Choroid plexus epithelial cell (primary cell): ENCODE results near the gene ERRFI1.

ENCODE experiments used
- DNase-seq: peaks from one replicate; pipeline ENCODE4 v3.0.0-alpha.2; 2010; ENCODE audit warnings: low read depth
- H3K4me3 ChIP-seq: 2 replicates; pipeline ENCODE4 v1.5.1; 2011; ENCODE audit warnings: low read depth, mild to moderate bottlenecking, control low read depth, low read length, moderate library complexity
- TF ChIP-seq, protein P1 (sequence below): conservative IDR thresholded peaks from 2 replicates; pipeline ENCODE4 v1.5.1; 2011; ENCODE audit warnings: low read depth, mild to moderate bottlenecking, control low read depth, inconsistent platforms, low read length, moderate library complexity

ERRFI1 gene

DNA sequence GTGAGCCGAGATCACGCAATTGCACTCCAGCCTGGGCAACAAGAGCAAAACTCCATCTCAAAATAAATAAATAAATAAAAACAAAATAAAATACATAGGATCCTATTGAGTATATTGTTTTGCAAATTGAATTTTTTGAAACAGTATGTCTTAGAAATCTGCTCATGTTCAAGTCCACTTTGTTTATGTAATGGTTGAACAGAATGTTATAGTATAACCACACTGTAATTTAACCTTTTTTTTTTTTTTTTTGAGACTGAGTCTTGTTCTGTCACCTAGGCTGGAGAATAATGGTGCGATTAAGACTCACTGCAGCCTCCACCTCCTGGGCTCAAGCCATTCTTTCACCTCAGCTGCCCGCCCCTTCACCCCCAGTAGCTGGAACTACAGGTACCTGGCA is 33.2 kb downstream of the ERRFI1 start:
- DNase-seq: no peak
- no peak overlapping the region for H3K4me3 ChIP-seq
- TF ChIP-seq, protein P1, sequence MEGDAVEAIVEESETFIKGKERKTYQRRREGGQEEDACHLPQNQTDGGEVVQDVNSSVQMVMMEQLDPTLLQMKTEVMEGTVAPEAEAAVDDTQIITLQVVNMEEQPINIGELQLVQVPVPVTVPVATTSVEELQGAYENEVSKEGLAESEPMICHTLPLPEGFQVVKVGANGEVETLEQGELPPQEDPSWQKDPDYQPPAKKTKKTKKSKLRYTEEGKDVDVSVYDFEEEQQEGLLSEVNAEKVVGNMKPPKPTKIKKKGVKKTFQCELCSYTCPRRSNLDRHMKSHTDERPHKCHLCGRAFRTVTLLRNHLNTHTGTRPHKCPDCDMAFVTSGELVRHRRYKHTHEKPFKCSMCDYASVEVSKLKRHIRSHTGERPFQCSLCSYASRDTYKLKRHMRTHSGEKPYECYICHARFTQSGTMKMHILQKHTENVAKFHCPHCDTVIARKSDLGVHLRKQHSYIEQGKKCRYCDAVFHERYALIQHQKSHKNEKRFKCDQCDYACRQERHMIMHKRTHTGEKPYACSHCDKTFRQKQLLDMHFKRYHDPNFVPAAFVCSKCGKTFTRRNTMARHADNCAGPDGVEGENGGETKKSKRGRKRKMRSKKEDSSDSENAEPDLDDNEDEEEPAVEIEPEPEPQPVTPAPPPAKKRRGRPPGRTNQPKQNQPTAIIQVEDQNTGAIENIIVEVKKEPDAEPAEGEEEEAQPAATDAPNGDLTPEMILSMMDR: no peak

DNA sequence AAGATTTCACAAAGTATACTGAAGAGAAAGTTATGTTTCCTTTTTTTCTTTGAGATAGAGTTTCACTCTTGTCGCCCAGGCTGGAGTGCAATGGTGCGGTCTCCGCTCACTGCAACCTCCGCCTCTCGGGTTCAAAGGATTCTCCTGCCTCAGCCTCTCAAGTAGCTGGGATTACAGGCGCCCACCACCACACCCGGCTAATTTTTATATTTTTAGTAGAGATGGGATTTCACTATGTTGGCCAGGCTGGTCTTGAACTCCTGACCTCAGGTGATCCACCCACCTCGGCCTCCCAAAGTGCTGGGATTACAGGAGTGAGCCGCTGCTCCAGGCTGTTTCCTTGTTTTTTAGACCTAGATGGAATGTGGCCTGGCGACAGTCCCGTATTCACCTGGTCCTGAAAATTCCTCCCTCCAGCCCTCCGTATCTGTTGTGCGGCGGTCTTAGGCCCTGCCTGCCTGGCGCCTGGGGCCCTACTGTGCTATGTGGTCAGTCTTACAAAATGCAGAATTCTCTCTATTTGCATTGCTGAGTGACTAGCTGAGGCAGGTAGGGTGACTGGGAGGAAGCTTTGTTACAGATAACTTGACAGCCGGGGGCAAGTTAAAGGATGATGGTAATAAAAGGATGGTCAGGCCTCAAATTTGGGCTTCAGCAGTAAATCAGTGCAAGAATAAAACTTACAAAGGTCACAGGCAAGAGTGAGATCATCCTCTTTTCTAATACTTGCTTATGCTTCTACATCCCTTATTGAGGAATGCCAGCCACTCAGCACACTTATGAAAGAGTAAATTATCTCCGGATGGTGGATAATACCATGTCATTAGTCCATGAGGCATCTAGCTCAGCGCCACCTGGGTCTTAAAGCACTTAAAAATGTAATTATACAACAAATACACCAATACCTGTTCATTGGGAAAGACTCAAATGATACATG is 34.3 kb downstream of the ERRFI1 start:
- DNase-seq: no peak
- no peak overlapping the region for H3K4me3 ChIP-seq
- TF ChIP-seq, protein P1: no peak

DNA sequence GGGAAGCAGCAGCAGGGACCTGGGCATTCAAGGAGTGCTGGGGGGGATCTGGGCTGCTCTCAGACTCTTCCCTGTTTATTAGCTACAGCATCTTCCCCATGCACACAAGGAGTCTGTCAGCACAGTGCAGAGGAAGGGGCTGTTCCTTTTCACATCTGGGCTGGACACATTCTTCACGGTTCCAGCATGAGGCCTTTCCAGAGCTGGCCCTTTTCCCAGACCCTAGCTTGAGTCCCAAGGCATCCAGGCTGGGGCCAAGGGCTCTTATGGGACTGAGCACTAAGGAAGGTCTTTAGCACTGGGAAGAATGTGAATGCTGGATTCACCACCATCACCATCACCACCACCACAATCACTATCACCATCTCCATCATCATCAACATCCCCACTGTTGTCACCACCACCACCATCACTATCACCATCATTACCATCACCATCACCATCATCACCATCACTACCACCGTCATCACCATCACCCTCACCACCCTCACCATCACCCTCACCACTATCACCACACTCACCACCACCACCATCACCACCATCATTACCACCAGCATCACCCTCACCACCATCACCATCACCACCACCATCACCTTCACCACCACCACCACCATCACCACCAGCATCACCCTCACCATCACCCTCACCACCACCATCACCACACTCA is 36.2 kb downstream of the ERRFI1 start:
- DNase-seq: no peak
- TF ChIP-seq, protein P1: no peak
- H3K4me3 ChIP-seq: no peak overlapping the region

- TF ChIP-seq, protein P1: no peak
- DNase-seq: no peak
- no peak overlapping the region for H3K4me3 ChIP-seq
These were observed 37.5 kb downstream of the ERRFI1 start for GRCh38 chr1:7988576-7988975.

DNA sequence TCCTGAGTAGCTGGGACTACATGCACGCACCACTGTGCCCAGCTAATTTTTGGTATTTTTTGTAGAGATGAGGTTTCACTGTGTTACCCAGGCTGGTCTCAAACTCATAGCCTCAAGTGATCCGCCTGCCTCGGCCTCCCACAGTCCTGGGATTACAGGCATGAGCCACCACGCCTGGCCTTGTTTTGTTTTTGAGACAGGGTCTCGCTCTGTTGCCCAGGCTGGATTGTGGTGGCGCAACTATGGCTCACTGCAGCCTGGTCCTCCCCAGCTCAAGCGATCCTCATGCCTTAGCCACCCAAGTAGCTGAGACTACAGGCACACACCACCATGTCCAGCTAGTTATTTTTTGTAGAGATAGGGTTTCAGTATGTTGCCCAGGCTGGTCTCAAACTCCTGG is 38.6 kb downstream of the ERRFI1 start:
- no peak for DNase-seq
- H3K4me3 ChIP-seq: no peak overlapping the region
- TF ChIP-seq, protein P1: no peak

GRCh38 chr1:7985851-7986612 is 40.1 kb downstream of the ERRFI1 start:
- TF ChIP-seq, protein P1: no peak
- DNase-seq: no peak
- H3K4me3 ChIP-seq: no peak overlapping the region
